ENCODE measurements around the gene OR13C3.

DNA sequence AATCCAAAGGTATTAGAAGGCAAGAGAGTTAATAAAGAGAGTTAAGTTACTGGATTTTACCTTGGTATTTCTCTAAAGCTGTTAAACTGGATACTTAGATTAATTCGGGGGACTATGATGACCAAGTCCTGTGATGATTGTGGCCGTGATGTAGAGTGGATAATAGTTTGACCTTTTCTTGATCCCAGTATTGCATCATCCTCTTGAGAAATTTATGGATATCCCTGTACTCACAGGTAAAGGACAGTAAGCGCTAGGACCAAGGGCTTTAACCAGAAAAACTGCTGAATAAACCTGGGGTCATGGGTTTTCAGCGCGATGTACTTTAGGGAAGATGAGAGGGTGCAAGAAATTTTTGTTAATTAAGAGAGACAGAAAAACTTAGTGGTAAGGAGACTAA lies 40.6 kb upstream of the OR13C3 start:
- TF ChIP-seq EZH2 (IDR thresholded peaks at IDR 0.05; ENCODE audit: borderline replicate concordance, insufficient read depth, low read length, poor library complexity, severe bottlenecking): no peak
- TF ChIP-seq, protein P1, sequence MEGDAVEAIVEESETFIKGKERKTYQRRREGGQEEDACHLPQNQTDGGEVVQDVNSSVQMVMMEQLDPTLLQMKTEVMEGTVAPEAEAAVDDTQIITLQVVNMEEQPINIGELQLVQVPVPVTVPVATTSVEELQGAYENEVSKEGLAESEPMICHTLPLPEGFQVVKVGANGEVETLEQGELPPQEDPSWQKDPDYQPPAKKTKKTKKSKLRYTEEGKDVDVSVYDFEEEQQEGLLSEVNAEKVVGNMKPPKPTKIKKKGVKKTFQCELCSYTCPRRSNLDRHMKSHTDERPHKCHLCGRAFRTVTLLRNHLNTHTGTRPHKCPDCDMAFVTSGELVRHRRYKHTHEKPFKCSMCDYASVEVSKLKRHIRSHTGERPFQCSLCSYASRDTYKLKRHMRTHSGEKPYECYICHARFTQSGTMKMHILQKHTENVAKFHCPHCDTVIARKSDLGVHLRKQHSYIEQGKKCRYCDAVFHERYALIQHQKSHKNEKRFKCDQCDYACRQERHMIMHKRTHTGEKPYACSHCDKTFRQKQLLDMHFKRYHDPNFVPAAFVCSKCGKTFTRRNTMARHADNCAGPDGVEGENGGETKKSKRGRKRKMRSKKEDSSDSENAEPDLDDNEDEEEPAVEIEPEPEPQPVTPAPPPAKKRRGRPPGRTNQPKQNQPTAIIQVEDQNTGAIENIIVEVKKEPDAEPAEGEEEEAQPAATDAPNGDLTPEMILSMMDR (IDR thresholded peaks at IDR 0.05; ENCODE audit: poor library complexity, severe bottlenecking): no peak
